Endothelial cell of umbilical vein (primary cell): Measurements from ENCODE around the gene SPANXN3. TPM values are rescaled to one million over a fixed set of nuclear protein-coding genes. Genes with fewer than 3 reads are reported as not detected.

Experiments used
- BruUV-seq: library from RNA; stranded (reverse); fragments of 400-500 nt; replicated peaks from 2 replicates; lab custom pipeline; 2021; lab: Mats Ljungman, UMichigan
- CTCF ChIA-PET: fragments of 300-600, 350-600 bp; sonication (Branson Sonifier 250); formaldehyde crosslinking; loops from one replicate; lab custom pipeline; 2021; ENCODE audit warnings: antibody characterized with exemption, inconsistent platforms; lab: Charles Lee
- POLR2A ChIA-PET: fragments of 300-600, 350-600 bp; sonication (Branson Sonifier 250); formaldehyde crosslinking; loops from one replicate; lab custom pipeline; 2021; ENCODE audit warnings: antibody characterized with exemption, inconsistent platforms; lab: Charles Lee
- DNase-seq: peaks from one replicate; pipeline ENCODE4 v3.0.0-alpha.2; 2011; ENCODE audit warnings: low read depth, low spot score
- FAIRE-seq: peaks from 2 replicates; lab custom pipeline; 2011; peaks lifted over from hg19 to GRCh38; lab: Jason Lieb, UNC
- H2AFZ ChIP-seq: 2 replicates; pipeline ENCODE4 v1.6.0; 2012; ENCODE audit warnings: low read depth, low read length, control low read depth, inconsistent platforms
- H3K27ac ChIP-seq: 2 replicates; pipeline ENCODE4 v1.5.1; 2011; ENCODE audit warnings: low read depth, mild to moderate bottlenecking, control low read depth, low read length, moderate library complexity; ENCODE audit not compliant: insufficient read depth
- H3K27me3 ChIP-seq, 2 experiments: 2 replicates each; pipeline versions ENCODE4 v1.6.0 to v1.6.1; 2011; ENCODE audit warnings: low read length in 2 of 2, mixed read lengths in 1 of 2; ENCODE audit not compliant: control insufficient read depth in 2 of 2, insufficient read depth in 2 of 2
- H3K36me3 ChIP-seq, 2 experiments: 2 replicates in 1 of 2; 3 replicates in 1 of 2; pipeline ENCODE4 v1.5.1; 2011; ENCODE audit warnings: low read length in 2 of 2, mild to moderate bottlenecking in 1 of 2, moderate library complexity in 1 of 2; ENCODE audit not compliant: control insufficient read depth in 2 of 2, insufficient read depth in 2 of 2; ENCODE audit errors: extremely low read depth in 1 of 2
- H3K4me1 ChIP-seq: 3 replicates; pipeline ENCODE4 v1.5.1; 2011; ENCODE audit warnings: mild to moderate bottlenecking, low read length; ENCODE audit not compliant: control insufficient read depth, insufficient read depth; ENCODE audit errors: extremely low read depth
- H3K4me2 ChIP-seq: 2 replicates; pipeline ENCODE4 v1.6.1; 2011; ENCODE audit warnings: low read length, control low read depth, mixed read lengths; ENCODE audit not compliant: insufficient read depth
- H3K4me3 ChIP-seq, 3 experiments: fragments of 200-600 bp in 1 of 3; sonication (generic), shearing (Covaris generic) in 1 of 3; replicated peaks in 1 of 3; 2 replicates each; pipeline ENCODE4 v1.5.1; 2011 to 2016; ENCODE audit warnings: control low read depth in 3 of 3, low read length in 3 of 3, mild to moderate bottlenecking in 2 of 3, inconsistent platforms in 1 of 3, low read depth in 1 of 3, moderate library complexity in 1 of 3; ENCODE audit not compliant: insufficient read depth in 1 of 3
- H3K79me2 ChIP-seq: 2 replicates; pipeline ENCODE4 v1.6.0; 2012; ENCODE audit warnings: low read length, inconsistent platforms; ENCODE audit not compliant: control insufficient read depth, insufficient read depth
- H3K9ac ChIP-seq: replicated peaks from 2 replicates; pipeline ENCODE3; 2011; ENCODE audit warnings: low read length, control low read depth; ENCODE audit not compliant: insufficient read depth; ENCODE audit errors: extremely low read depth
- H3K9me1 ChIP-seq: replicated peaks from 3 replicates; pipeline ENCODE4 v1.6.0; 2011; ENCODE audit warnings: mild to moderate bottlenecking, low read length; ENCODE audit not compliant: control insufficient read depth, insufficient read depth; ENCODE audit errors: extremely low read depth
- H3K9me3 ChIP-seq: replicated peaks from 2 replicates; pipeline ENCODE4 v1.5.1; 2012; ENCODE audit warnings: low read length, inconsistent platforms; ENCODE audit not compliant: control insufficient read depth, insufficient read depth
- H4K20me1 ChIP-seq: replicated peaks from 2 replicates; pipeline ENCODE3; 2011; ENCODE audit warnings: mild to moderate bottlenecking, low read length; ENCODE audit not compliant: control insufficient read depth, insufficient read depth; ENCODE audit errors: extremely low read depth
- CTCF ChIP-seq, 2 donors: IDR thresholded peaks; 1 replicate in 1 of 2; 2 replicates in 1 of 2; pipeline ENCODE4 v1.5.1; 2011; ENCODE audit warnings: low read length in 2 of 2, mild to moderate bottlenecking in 2 of 2, moderate library complexity in 2 of 2, control low read depth in 1 of 2, inconsistent platforms in 1 of 2, low read depth in 1 of 2; ENCODE audit not compliant: insufficient read depth in 1 of 2; ENCODE audit errors: extremely low read depth in 1 of 2
- EZH2 ChIP-seq: IDR thresholded peaks from 2 replicates; pipeline ENCODE4 v1.6.1; 2012; ENCODE audit warnings: borderline replicate concordance, low read depth, mild to moderate bottlenecking, moderate library complexity, low read length, inconsistent platforms; ENCODE audit not compliant: severe bottlenecking
- FOS ChIP-seq: IDR thresholded peaks from 2 replicates; pipeline ENCODE4 v1.6.1; 2011; ENCODE audit warnings: mild to moderate bottlenecking, low read length, moderate library complexity, borderline replicate concordance; ENCODE audit not compliant: insufficient read depth
- GATA2 ChIP-seq: IDR thresholded peaks from 2 replicates; pipeline ENCODE4 v1.7.0; 2011; ENCODE audit warnings: low read depth, mild to moderate bottlenecking, moderate library complexity, mixed read lengths, low read length; ENCODE audit not compliant: insufficient read length, insufficient read depth
- JUN ChIP-seq: IDR thresholded peaks from 2 replicates; pipeline ENCODE4 v1.6.1; 2011; ENCODE audit warnings: borderline replicate concordance, low read depth; ENCODE audit not compliant: insufficient read length, insufficient read depth
- MAX ChIP-seq: IDR thresholded peaks from 2 replicates; pipeline ENCODE4 v1.6.1; 2011; ENCODE audit not compliant: insufficient read depth, insufficient read length
- MYC ChIP-seq: IDR thresholded peaks from one replicate; pipeline ENCODE4 v1.6.1; 2011; ENCODE audit warnings: mild to moderate bottlenecking, low read depth, low read length
- POLR2A ChIP-seq: IDR thresholded peaks from 2 replicates; pipeline ENCODE4 v1.6.1; 2012; ENCODE audit warnings: low read depth, mild to moderate bottlenecking, control low read depth, low read length
- POLR2AphosphoS5 ChIP-seq: IDR thresholded peaks from 2 replicates; pipeline ENCODE4 v1.6.1; 2012; ENCODE audit warnings: low read depth, mild to moderate bottlenecking, control low read depth, low read length, moderate library complexity; ENCODE audit not compliant: insufficient read depth
- dilution Hi-C: fragments of 300-500 bp; cut with MboI; formaldehyde crosslinking; loops from one replicate; pipeline ENCODE4 v1.15.0; 2019; ENCODE audit warnings: low sequenced_read_pairs; ENCODE audit not compliant: extremely low pct_ligation_motif_present
- intact Hi-C: fragments of 100-400 bp; cut with micrococcal nuclease; formaldehyde crosslinking; loops from one replicate; pipeline ENCODE4 v1.10.0; 2022
- polyA plus RNA-seq, 4 experiments: library from polyadenylated mRNA; depleted of rRNA in 3 of 4; stranded (reverse) in 3 of 4; unstranded in 1 of 4; fragments of >200 nt; gene quantifications; 2 replicates each; pipeline versions ENCODE4 v1.2.1 to v1.2.3, GENCODE V29; 2011 to 2012; ENCODE audit warnings: missing spikeins in 1 of 4
- total RNA-seq: library from RNA; stranded (reverse); gene quantifications from 2 replicates; pipeline ENCODE4 v1.2.3, GENCODE V29; 2021

The SPANXN3 gene
- total and polyA plus RNA-seq, 2 donors (not counting 3 experiments of a cell fraction or from before 2014, with no cell fraction given) = not detected

GRCh38 chrX:143472347-143472938, 44.8 kb downstream of the SPANXN3 start:
- H3K9ac ChIP-seq = no peak overlapping the region
- CTCF ChIA-PET = no interaction called here
- dilution Hi-C loops = no loop called here

More at GRCh38 chrX:143472347-143472938, 44.8 kb downstream of the SPANXN3 start:
- Histone ChIP-seq H3K9me1 (no peaks in the 10 kb centered on the region), H3K9me3 (no peaks in the 10 kb centered on the region), H4K20me1 (no peaks in the 10 kb centered on the region), H3K4me3 (no peak overlapping the region), H3K79me2 (no peaks in the 10 kb centered on the region), H3K4me1 (no peaks in the 10 kb centered on the region), H3K36me3 (no peaks in the 10 kb centered on the region), H2AFZ (no peak overlapping the region), H3K4me2 (no peak overlapping the region), H3K27ac (no peak overlapping the region), H3K27me3 (no peaks in the 10 kb centered on the region)
- intact Hi-C loops = no loop called here
- POLR2A ChIA-PET = no interaction called here
- FAIRE-seq = no peak
- BruUV-seq = no TSS peak
- TF ChIP-seq MYC (no peak), MAX (no peak), GATA2 (no peak), FOS (no peak), CTCF (IDR thresholded peaks at IDR 0.05; ENCODE audit: extremely low read depth in 1 of 2, insufficient read depth in 1 of 2, low read depth in 1 of 2, low read length in 2 of 2) (no peak), JUN (no peak), POLR2AphosphoS5 (no peak), EZH2 (no peak), POLR2A (no peak)
- DNase-seq = no peak
